Hematopoietic multipotent progenitor cell treated with erythropoietin and hydrocortisone succinate and interleukin-3 and kit ligand, for 6 days (in vitro differentiated cells): ENCODE measurements around the gene ZNF639.
"Not testable (repeated sequence)": the region's sequence is repeated elsewhere in the genome, so short reads cannot be mapped to it uniquely, and the experiment has no call there.

Experiments used
- DNase-seq: peaks from one replicate; pipeline ENCODE4 v3.0.0-alpha.2; 2015

Gene ZNF639, protein sequence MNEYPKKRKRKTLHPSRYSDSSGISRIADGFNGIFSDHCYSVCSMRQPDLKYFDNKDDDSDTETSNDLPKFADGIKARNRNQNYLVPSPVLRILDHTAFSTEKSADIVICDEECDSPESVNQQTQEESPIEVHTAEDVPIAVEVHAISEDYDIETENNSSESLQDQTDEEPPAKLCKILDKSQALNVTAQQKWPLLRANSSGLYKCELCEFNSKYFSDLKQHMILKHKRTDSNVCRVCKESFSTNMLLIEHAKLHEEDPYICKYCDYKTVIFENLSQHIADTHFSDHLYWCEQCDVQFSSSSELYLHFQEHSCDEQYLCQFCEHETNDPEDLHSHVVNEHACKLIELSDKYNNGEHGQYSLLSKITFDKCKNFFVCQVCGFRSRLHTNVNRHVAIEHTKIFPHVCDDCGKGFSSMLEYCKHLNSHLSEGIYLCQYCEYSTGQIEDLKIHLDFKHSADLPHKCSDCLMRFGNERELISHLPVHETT

DNA sequence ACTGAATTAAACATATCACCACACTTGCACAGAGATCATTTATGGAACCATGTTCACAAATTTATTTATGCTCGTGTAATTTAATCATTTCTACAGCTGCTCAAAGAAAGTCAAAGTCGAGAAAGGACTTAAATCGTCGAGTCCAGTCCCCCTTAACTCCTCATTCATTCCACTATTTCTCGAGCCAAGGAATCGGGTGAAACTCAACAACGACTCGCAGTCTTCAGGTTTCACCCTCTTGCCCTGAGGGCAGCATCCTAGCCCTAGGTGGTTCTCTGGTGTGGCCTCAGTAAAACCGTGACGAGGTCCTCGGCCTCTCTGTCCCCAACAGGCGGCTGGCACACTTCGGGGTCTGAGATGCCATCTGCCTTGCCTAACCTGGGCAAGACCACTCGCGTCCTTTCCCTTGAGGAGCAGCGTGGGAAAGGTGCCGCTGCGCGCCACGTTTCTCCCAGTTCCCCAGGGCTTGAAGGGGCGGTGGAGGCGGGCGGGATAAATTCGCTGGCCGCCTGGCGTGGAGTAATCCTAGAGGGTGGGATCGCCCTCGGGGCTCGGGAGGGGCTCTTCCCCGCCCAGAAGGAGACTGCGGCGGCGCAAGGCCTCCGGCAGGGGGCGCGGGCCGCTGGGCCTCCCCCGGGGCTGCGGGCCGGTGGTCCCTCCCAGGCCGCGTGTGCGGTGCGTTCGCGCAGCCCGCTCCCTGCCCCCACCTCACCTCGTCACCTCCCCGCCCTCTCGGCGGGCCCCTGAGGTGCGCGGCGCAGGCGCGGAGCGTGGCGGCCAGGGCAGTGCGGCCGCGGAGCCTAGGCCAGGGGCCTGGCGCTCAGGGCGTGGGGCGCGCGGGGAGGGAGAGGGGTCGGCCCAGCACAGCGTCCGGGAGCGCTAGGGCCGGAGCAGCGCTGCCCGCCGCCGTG is at the start of gene ZNF639:
Gene ZNF639, plus strand, starts transcription at position 746 of the 911 bp plus-strand sequence. CDS start 5,263 bp downstream, outside the sequence.
- DNase-seq: peak; percentile 91

DNA sequence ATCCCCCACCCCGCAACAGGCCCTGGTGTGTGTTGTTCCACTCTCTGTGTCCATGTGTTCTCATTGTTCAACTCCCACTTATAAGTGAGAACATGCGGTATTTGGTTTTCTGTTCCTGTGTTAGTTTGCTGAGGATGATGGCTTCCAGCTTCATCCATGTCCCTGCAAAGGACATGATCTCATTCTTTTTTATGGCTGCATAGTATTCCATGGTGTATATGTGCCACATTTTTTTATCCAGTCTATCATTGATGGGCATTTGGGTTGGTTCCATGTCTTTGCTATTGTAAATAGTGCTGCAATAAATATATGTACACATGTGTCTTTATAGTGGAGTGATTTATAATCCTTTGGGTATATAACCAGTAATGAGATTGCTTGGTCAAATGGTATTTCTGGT is 48.4 kb upstream of the ZNF639 start:
- DNase-seq: not testable (repeated sequence)

DNA sequence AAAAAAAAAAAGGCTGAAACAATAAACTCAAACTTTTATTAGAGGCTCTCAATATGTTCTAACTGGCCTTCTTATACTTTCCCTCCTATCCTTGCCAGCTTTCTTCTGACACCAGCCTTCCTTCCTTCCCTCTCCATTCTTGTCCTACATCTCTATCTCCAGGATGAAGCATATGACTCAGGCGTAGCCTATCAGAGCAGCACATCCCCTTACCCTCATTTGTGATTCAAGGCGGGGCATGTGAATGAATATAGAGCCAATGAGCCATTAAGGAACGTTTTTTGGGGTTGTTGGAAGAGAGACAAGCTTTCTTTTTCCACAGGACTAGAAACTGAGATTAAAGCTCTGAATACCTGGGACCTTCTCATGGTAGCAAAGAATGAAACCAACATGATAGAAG is 46.8 kb upstream of the ZNF639 start:
- DNase-seq: no peak

- no peak for DNase-seq
Measured at GRCh38 chr3:179276743-179277142, 46.1 kb upstream of the ZNF639 start.

GRCh38 chr3:179278151-179278550 is 44.7 kb upstream of the ZNF639 start:
- no peak for DNase-seq

DNA sequence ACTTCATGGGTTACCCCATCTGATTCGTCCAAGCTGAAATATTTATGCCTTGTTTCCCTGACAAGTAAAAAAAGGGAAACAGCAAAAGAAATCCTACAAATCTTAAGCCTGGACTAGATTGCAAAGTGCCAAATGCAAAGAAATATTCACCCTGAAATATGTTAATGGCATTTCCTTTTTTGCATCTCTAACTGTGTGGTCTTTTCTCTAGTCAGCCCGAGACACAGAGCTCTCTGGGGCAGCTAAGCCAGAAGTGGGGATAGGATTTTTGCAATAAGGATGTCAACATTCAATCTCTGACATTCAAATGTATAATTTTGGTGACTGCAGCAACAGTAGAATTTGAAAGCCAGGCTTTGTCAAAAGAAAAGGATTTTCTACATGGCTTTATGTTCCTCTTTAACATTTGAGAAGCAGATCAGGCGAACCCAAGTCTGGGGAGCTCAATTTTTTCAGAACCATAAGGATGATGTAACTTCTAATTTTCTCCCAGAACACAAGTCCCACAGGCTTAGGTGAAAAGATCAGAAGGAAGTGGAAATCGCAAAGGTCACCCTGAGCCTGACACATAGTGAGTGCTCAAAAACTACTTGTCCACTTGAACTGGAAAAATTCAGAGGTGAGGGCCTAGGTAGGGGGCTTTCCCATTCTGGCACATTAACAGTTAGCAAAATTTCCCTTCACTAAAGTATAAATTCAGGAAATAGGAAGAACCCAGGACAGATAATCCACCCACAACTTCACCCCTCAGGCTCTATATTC is 43.7 kb upstream of the ZNF639 start:
- DNase-seq: no peak

DNA sequence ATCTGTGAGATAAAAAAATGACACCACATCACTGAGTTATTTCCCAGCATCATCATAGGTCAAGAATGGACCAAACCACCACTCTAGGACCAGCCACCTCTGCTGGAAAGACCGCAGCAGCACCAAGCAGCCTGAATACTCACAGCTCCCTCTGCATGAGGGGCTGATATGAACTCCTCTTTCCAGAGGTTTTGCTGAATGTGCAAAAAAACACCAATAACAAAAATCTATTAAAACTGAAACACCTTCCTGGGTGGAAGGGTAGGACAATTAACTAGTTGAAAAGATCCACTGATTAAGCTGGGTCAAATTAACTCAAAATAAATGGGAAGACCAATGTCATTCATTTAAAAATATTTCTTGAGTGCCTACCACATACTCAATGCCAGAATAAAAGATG is 43.0 kb upstream of the ZNF639 start:
- no peak for DNase-seq

- no peak for DNase-seq
Measured at GRCh38 chr3:179281825-179282224, 41.0 kb upstream of the ZNF639 start.

GRCh38 chr3:179286331-179286730 is 36.5 kb upstream of the ZNF639 start:
- DNase-seq: no peak

- DNase-seq: no peak
Measured at GRCh38 chr3:179288845-179289244, 34.0 kb upstream of the ZNF639 start.

DNA sequence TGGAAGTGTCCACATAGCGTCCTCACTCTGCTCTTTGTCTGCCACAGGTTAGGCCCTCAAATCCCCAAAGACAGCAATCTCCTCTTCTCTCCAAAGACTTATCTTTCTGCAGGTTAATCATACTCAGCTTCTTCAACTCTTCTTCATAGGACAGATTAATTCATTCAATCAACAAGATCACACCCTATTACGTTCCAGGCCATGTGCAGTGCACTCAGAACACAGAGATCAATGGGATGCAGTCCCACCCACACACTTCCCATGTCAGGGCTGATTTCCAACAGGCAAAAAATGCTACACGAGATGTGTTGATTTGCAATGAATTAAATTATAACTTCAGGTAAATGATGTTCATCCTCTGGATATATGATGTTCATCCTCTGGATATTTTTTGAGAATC is 33.5 kb upstream of the ZNF639 start:
- no peak for DNase-seq

DNA sequence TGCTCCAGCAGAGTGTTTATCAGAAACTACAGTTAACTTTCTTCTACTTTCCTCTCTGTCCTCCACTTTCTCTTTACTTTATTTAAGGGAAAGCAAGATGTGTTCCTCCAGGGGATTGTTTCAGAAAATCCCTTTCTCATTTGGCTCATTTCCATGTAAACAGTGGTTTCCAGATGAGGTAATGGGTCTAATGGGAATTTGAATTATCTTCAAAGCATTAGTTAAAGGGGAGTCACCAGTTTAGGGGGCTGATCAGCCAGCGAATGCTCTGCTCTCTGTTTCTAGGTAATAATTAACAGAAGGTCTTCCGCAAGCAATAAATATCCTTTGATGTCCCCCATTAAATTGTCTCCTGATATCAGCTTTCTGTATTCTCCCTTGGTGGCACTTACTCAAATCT is 30.4 kb upstream of the ZNF639 start:
- DNase-seq: no peak

GRCh38 chr3:179297971-179298725 is 24.7 kb upstream of the ZNF639 start:
- DNase-seq: no peak

- DNase-seq: no peak
Measured at GRCh38 chr3:179299316-179299715, 23.5 kb upstream of the ZNF639 start.

- DNase-seq: no peak
Measured at GRCh38 chr3:179299999-179300613, 22.7 kb upstream of the ZNF639 start.

- DNase-seq: peak; percentile 71
Measured at GRCh38 chr3:179301645-179302044, 21.2 kb upstream of the ZNF639 start.

DNA sequence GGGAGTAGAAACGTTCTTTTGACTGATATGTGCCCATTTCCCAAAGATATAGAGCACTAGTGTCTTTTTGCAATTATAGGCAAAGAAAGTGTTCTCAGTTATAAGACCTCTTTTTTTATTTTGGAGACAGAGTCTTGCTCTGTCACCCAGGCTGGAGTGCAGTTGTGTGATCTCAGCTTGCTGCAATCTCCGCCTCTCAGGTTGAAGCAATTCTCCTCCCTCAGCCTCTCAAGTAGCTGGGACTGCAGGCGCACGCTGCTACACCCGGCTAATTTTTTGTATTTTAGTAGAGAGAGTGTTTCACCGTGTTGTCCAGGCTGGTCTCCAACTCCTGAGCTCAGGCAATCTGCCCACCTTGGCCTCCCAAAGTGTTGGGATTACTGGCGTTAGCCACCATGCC is 20.7 kb upstream of the ZNF639 start:
- no peak for DNase-seq

DNA sequence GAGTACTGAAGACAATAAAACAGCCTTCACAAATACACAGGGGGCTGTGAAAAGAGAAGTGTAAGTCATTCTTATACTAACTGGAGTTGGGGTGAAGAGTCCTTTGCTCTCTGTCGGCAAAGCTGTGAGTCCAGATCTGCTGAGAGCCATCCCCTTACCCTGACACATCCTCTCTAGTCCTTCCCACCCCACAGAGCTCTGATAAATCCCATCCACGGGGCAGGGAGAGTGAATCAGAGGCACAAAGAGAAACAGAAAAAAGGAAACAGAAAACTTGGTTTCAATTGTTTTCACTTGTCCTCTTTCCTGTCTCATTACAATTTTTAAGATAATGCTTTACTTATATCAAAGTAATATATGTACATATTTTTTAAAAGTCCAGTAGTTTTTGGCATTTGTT is 18.2 kb upstream of the ZNF639 start:
- DNase-seq: no peak

- DNase-seq: not testable (repeated sequence)
Measured at GRCh38 chr3:179307362-179307761, 15.5 kb upstream of the ZNF639 start.

GRCh38 chr3:179308001-179308400 is 14.8 kb upstream of the ZNF639 start:
- no peak for DNase-seq

DNA sequence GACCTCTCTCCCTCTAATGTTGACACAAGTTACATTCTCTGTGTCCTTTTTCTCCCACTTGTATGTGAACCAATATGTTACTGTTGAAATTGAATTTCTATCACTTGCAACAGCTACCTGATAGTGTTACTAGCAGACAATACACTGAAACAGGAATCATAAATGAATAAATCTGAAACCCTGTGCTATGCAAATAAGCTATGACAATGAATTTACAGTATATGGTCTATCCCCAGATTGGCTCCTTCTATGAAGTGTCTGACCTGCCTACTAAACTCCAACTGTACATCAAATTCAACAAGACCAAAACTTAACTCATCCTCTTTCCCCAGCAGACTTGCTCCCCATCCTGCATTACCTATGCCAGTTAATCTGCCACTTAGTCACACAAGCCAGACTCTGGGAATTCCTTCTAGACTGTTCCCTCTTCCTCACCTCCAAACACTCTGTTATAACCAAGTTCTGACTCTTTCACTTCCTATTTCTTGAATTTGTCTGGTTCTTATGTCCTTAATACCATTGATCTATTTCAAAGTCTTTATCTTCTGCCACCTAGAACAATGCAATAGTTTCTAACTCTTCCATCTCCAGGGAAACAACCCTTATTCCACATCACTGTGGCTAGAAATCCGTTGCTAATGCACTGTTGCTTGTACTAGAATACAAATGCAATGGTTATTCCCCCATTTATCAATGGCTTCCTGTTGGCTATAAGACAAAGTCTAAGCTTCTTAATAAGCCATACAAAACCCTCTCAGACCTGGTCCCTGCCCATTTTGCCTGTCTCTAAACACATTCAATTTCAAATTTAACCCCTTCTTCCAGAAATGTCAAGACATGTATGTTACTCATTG is 13.4 kb upstream of the ZNF639 start:
- DNase-seq: no peak
